OCI-LY7 (cell line): Measurements from ENCODE around the gene DOCK3. TPM values are rescaled to one million over a fixed set of nuclear protein-coding genes. Genes with fewer than 3 reads are reported as not detected.
"Not testable (repeated sequence)": the region's sequence is repeated elsewhere in the genome, so short reads cannot be mapped to it uniquely, and the experiment has no call there.

Experiments
- BruUV-seq: library from RNA; stranded (reverse); fragments of 400-500 nt; replicated peaks from 2 replicates; lab custom pipeline; 2021; lab: Mats Ljungman, UMichigan
- CTCF ChIA-PET: fragments of 300-600 bp; sonication (Branson Sonifier 250); formaldehyde crosslinking; loops from one replicate; lab custom pipeline; 2022; ENCODE audit warnings: antibody characterized with exemption; ENCODE audit not compliant: unreplicated experiment; lab: Charles Lee
- POLR2A ChIA-PET: fragments of 300-600 bp; sonication (Branson Sonifier 250); formaldehyde crosslinking; loops from one replicate; lab custom pipeline; 2022; ENCODE audit warnings: antibody characterized with exemption; lab: Charles Lee
- DNase-seq: peaks from one replicate; pipeline ENCODE4 v3.0.0-alpha.2; 2015; ENCODE audit warnings: low spot score
- H2AFZ ChIP-seq: fragments of 200-600 bp; sonication (generic), shearing (Covaris generic); 2 replicates; pipeline ENCODE4 v1.6.1; 2014; ENCODE audit warnings: mild to moderate bottlenecking, antibody characterized with exemption, low read length, moderate library complexity
- H3K27ac ChIP-seq: fragments of 200-600 bp; sonication (generic); 2 replicates; pipeline ENCODE4 v1.5.1; 2014; ENCODE audit warnings: mixed run types, low read depth, mild to moderate bottlenecking, moderate library complexity, low read length, inconsistent platforms; ENCODE audit not compliant: poor library complexity, severe bottlenecking
- H3K36me3 ChIP-seq: fragments of 200-600 bp; sonication (generic); 2 replicates; pipeline ENCODE4 v1.6.1; 2014; ENCODE audit warnings: mild to moderate bottlenecking, antibody characterized with exemption, low read length, moderate library complexity, mixed read lengths; ENCODE audit not compliant: insufficient read depth
- H3K4me1 ChIP-seq: fragments of 200-600 bp; sonication (generic); 2 replicates; pipeline ENCODE4 v1.5.1; 2014; ENCODE audit warnings: mild to moderate bottlenecking, low read length; ENCODE audit not compliant: insufficient read depth, poor library complexity, severe bottlenecking
- H3K4me2 ChIP-seq: fragments of 200-600 bp; sonication (generic); 2 replicates; pipeline ENCODE4 v1.6.1; 2014; ENCODE audit warnings: mild to moderate bottlenecking, low read length
- H3K4me3 ChIP-seq: fragments of 200-600 bp; sonication (generic); 2 replicates; pipeline ENCODE4 v1.5.1; 2014; ENCODE audit warnings: mild to moderate bottlenecking, low read depth, low read length; ENCODE audit not compliant: poor library complexity, severe bottlenecking
- H3K79me2 ChIP-seq: fragments of 200-600 bp; sonication (generic); 2 replicates; pipeline ENCODE4 v1.6.1; 2016; ENCODE audit warnings: low read depth, mild to moderate bottlenecking, low read length, moderate library complexity, mixed read lengths; ENCODE audit not compliant: insufficient read depth
- H3K9me2 ChIP-seq: fragments of 200-600 bp; sonication (generic); 2 replicates; pipeline ENCODE4 v1.6.1; 2016; ENCODE audit warnings: mild to moderate bottlenecking, low read length, mixed read lengths; ENCODE audit not compliant: insufficient read depth
- H3K9me3 ChIP-seq: fragments of 200-600 bp; sonication (generic); 2 replicates; pipeline ENCODE4 v1.6.1; 2014; ENCODE audit warnings: mild to moderate bottlenecking, mixed run types, low read length, mixed read lengths
- H4K20me1 ChIP-seq: fragments of 200-600 bp; sonication (generic); 2 replicates; pipeline ENCODE4 v1.6.1; 2014; ENCODE audit warnings: mild to moderate bottlenecking, antibody characterized with exemption, low read length, moderate library complexity, mixed read lengths; ENCODE audit not compliant: insufficient read depth
- EZH2phosphoT487 ChIP-seq: fragments of 200-600 bp; sonication (generic); IDR thresholded peaks from 2 replicates; pipeline ENCODE4 v1.6.1; 2018; ENCODE audit warnings: low read depth, borderline replicate concordance, mild to moderate bottlenecking, mixed run types, antibody characterized with exemption, low read length, moderate library complexity, mixed read lengths
- intact Hi-C: fragments of 100-400 bp; cut with micrococcal nuclease; formaldehyde crosslinking; loops from one replicate; pipeline ENCODE4 v1.10.0; 2022; ENCODE audit not compliant: unreplicated experiment
- total RNA-seq, 2 experiments: library from RNA; depleted of rRNA in 1 of 2; stranded (reverse); fragments of >200 nt in 1 of 2; shearing (Covaris generic) in 1 of 2; gene quantifications; 2 replicates each; pipeline ENCODE4 v1.2.3, GENCODE V29; 2014 to 2022
- TF ChIP-seq, protein P1 (sequence below): fragments of 200-600 bp; sonication (generic); conservative IDR thresholded peaks from 2 replicates; pipeline ENCODE4 v1.5.1; 2014; ENCODE audit warnings: mild to moderate bottlenecking, antibody characterized with exemption, low read length, moderate library complexity, mixed read lengths

The DOCK3 gene
- total RNA-seq, 2 experiments from 2014 or later = not detected

DNA sequence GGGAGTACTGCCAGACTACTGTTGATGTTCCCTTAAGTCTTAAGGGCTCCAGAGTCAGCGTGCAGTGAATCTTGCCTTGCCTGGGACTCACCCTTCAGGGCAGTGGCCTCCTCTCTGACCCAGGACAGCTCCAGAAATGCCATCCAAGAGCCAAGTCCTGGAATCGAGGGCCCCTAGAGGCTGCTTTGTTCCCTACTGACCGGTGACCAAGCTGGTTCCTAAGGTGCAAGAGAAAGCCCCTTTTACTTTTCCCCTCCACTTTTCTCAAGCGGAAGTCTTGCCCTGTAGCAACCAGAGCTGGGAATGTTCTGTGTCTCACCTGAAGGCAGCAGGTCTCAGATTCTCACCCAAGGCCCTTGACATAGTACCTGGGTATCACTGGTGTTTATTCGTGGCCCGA, 238.0 kb downstream of the DOCK3 start:
- ChIA-PET POLR2A (no interaction called here), CTCF (no interaction called here)
- TF ChIP-seq, protein P1, sequence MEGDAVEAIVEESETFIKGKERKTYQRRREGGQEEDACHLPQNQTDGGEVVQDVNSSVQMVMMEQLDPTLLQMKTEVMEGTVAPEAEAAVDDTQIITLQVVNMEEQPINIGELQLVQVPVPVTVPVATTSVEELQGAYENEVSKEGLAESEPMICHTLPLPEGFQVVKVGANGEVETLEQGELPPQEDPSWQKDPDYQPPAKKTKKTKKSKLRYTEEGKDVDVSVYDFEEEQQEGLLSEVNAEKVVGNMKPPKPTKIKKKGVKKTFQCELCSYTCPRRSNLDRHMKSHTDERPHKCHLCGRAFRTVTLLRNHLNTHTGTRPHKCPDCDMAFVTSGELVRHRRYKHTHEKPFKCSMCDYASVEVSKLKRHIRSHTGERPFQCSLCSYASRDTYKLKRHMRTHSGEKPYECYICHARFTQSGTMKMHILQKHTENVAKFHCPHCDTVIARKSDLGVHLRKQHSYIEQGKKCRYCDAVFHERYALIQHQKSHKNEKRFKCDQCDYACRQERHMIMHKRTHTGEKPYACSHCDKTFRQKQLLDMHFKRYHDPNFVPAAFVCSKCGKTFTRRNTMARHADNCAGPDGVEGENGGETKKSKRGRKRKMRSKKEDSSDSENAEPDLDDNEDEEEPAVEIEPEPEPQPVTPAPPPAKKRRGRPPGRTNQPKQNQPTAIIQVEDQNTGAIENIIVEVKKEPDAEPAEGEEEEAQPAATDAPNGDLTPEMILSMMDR = no peak
- TF ChIP-seq EZH2phosphoT487 = no peak
- no peaks in the 10 kb centered on the region for H3K9me2 ChIP-seq
- DNase-seq = no peak
- no peaks in the 10 kb centered on the region for H4K20me1 ChIP-seq
- no peak overlapping the region for H2AFZ ChIP-seq
- H3K79me2 ChIP-seq = no peaks in the 10 kb centered on the region
- H3K27ac ChIP-seq = no peak overlapping the region
- H3K36me3 ChIP-seq = no peaks in the 10 kb centered on the region
- intact Hi-C loops = no loop called here
- H3K9me3 ChIP-seq = no peaks in the 10 kb centered on the region
- no peak overlapping the region for H3K4me2 ChIP-seq
- no TSS peak for BruUV-seq
- H3K4me3 ChIP-seq = no peak overlapping the region
- H3K4me1 ChIP-seq = no peaks in the 10 kb centered on the region

DNA sequence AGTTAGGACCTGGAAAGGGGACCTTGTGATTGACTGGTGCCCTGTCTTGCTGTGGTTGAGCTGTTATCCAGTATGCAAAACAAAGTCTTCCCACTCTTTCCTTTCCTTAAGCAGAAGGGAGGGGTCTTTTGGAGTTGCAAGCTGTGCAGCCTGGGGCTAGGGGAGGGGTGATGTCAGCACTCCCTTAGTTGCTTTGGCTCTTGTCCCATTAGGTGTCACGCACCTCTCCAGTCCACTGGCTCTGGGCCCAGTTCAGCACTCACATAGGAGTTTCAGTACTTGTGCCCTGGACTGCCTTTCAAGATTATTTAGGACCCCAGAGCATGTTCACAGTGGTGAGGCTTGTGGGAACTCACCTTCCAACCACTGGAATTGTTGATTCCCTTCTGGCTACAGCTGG, 238.5 kb downstream of the DOCK3 start:
- Histone ChIP-seq H3K9me3 (no peaks in the 10 kb centered on the region), H3K9me2 (no peaks in the 10 kb centered on the region), H3K27ac (no peak overlapping the region), H4K20me1 (no peaks in the 10 kb centered on the region), H3K4me3 (no peak overlapping the region), H3K4me1 (no peaks in the 10 kb centered on the region), H3K4me2 (no peak overlapping the region), H3K79me2 (no peaks in the 10 kb centered on the region), H2AFZ (no peak overlapping the region), H3K36me3 (no peaks in the 10 kb centered on the region)
- BruUV-seq = no TSS peak
- no peak for DNase-seq
- ChIA-PET POLR2A (no interaction called here), CTCF (no interaction called here)
- intact Hi-C loops = no loop called here
- TF ChIP-seq EZH2phosphoT487 = no peak
- TF ChIP-seq, protein P1 = no peak

DNA sequence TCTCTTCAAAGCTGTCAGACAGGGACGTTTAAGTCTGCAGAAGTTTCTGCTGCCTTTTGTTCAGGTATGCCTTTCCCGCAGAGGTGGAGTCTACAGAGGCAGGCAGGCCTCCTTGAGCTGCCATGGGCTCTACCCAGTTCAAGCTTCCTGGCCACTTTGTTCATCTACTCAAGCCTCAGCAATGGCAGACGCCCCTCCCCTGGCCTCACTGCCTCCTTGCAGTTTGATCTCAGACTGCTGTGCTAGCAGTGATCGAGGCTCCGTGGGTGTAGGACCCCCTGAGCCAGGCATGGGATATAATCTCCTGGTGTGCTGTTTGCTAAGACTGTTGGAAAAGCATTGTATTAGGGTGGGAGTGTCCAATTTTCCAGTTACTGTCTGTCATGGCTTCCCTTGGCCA, 247.3 kb downstream of the DOCK3 start:
- BruUV-seq, CTCF ChIA-PET, intact Hi-C loops, H3K27ac ChIP-seq, H3K36me3 ChIP-seq, H3K9me2 ChIP-seq, H3K79me2 ChIP-seq, H3K9me3 ChIP-seq, H3K4me1 ChIP-seq, H3K4me2 ChIP-seq, H4K20me1 ChIP-seq, H3K4me3 ChIP-seq, DNase-seq, H2AFZ ChIP-seq: not testable (repeated sequence)
- POLR2A ChIA-PET = interaction anchor here (0.6 kb wide), 1 partner anchor 15 kb away, joined by 9 read pairs; no protein-coding TSS in a partner anchor
